ENCODE data around the gene CYTH1.

CYTH1 gene

DNA sequence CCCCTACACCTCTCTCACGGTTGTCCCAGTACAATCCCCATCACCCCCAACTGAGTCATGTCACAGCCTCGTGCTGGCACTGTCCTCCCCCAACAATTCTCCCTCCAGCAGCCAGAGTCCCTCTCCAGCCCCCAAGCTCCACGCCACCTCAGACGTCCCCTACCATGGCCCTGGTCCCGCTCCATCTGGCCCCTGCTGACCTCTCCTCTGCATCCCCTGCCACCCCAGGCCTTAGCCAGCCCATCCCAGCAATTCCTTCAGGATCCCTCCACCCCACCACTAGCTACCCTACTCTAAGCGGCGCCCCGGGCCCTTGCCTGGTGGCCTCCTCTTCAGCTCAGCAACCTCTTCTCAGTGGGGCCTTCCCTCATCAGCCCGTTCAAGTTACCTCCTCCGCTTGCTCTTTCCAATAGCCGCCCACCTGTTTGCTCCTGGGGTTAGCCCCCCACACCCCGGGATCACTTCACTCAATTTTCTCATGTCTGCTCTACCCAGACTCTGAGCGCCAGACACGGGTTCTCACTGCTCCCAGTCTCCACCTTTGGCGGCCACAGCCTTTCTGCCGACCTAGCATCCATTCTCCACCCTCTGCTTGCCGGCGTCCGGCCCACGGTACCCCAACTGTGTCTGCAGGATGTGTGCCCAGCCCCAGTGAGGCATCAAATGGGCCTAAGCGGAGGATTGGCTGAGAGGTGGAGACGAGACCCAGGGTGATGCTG lies 112.7 kb downstream of the CYTH1 start:
- DNase-seq (ENCODE audit: low read depth), result no peak

DNA sequence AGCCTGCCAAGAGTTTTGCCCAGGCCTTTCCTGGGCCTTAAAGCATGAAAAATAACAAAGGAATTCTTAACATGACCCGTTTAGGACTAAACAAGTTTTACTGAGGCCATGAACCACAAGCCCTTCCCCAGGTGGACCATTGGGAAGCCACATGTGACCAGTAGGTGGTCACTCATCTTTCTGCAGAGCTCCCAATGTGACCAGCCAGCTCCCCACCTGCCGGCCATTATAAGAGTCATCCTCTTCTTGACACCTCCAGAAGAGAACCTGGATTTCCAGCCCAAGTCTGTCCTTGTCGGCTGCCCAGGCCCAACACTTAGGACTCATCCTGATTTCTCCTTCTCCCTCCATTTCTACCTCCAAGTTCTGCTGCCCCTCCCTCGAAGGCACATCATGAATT lies 113.2 kb downstream of the CYTH1 start:
- DNase-seq (ENCODE audit: low read depth), result no peak

DNA sequence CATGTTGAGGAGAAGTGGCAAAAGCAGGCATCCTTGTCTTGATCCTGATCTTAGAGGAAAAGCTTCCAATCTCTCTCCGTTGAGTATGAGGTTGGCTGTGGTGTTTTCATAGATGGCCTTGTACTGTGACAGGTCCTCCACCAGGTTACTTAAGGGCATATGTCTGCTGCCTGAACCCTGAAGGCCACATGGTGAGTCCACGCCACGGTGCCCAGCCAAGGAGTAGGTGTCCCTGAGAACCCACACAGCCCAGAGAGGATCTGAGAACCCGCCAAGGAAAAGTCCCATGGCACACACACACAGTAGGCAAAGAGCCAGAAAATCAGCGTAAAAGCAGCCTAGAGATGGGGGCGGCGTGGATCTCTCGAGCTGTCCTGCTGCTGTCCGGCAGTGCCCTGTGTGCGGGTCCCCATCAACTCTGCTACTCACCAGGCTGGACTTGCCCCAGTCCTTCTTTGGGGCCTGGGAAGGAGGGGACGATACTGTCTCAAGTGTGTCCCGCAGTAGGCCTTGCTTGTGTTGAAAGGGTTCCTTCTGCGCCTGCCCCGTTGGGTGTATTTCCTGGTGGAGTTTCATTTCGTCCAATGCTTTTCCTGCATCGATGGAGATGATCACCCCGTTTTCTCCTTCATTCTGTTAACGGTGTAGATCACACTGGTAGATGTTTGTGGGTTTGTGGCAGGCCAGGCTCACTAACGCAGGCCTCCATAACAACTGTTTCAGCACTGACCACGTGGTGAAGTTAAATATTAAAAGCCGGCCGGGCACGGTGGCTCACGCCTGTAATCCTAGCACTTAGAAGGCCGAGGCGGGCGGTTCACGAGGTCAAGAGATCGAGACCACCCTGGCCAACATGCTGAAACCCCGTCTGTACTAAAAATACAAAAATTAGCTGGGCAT lies 114.1 kb downstream of the CYTH1 start:
- no peak for DNase-seq (ENCODE audit: low read depth)

- DNase-seq (ENCODE audit: low read depth), result no peak
Measured at GRCh38 chr17:78667091-78667490, 115.0 kb downstream of the CYTH1 start.

- DNase-seq (ENCODE audit: low read depth), result peak; percentile 7
Measured at GRCh38 chr17:78665952-78666920, 115.8 kb downstream of the CYTH1 start.

DNA sequence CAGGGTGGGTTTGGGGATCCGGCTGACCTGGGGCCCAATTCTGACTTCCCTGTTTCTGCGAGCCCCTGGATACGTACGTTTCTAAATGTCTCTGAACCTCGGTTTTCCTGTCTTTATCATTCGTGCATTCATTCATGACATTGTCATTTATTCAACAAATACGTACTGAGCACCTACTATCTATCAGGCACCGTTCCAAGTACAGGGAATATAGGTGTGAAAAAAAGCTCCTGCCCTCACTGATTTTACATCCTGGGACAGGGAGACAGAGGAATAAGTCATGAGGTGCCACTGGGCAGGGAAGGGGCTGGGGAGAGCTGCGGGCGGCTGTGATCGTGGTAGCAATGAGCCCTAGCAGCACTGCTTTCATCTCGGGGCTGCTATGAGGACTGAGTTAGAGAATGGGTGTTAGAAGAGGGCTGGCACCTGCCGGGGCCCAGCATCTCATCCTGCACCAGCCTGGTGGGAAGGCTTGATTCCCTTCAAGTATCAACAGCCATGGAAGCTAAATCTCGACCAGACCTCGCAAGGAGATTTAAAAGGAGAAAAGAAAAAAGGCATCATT lies 116.6 kb downstream of the CYTH1 start:
- DNase-seq (ENCODE audit: low read depth), result no peak

- no peak for DNase-seq (ENCODE audit: low read depth)
Measured at GRCh38 chr17:78664476-78665386, 117.3 kb downstream of the CYTH1 start.

GRCh38 chr17:78661093-78661770 lies 120.8 kb downstream of the CYTH1 start:
- DNase-seq (ENCODE audit: low read depth), result no peak

DNA sequence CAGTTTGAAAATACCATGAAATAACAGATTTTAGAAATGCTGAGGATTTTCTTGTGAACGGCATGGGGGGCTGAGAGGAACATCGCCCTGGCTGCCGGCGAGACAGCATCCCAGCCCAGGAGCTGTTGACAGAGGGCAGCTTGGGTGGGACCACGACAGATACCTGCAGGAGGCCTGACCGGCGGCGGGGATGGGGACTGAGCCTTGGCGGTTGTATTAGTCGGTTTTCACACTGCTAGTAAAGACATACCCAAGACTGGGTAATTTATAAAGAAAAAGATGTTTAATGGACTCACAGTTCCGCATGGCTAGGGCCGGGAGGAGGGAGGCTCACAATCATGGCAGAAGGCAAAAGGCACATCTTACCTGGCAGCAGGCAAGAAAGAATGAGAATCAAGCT lies 122.5 kb downstream of the CYTH1 start:
- no peak for DNase-seq (ENCODE audit: low read depth)

DNA sequence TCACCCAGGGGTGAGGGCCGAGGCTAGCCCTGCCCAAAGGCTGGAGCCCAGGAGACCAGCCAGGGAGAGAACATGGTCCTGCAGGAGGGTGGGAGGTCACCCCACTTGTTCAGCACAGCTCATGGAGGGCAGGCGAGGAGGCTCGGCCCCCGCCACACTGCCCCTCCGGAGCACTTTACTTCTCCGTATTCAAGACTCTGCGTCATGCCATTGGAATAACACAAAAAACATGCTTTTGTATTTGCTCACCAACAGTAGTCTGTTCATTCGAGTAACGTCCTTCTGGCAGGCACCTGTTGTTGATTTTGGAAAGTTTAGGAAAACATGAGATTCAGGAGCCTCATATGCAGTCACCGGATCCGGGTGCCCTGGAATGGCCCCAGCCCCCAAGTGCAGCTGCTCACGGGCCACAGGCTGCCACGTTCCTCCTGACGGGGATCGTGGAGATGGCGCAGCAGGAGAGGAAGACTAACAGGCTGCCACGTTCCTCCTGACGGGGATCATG lies 123.7 kb downstream of the CYTH1 start:
- no peak for DNase-seq (ENCODE audit: low read depth)

GRCh38 chr17:78655251-78655940 lies 126.7 kb downstream of the CYTH1 start:
- DNase-seq (ENCODE audit: low read depth), result no peak

DNA sequence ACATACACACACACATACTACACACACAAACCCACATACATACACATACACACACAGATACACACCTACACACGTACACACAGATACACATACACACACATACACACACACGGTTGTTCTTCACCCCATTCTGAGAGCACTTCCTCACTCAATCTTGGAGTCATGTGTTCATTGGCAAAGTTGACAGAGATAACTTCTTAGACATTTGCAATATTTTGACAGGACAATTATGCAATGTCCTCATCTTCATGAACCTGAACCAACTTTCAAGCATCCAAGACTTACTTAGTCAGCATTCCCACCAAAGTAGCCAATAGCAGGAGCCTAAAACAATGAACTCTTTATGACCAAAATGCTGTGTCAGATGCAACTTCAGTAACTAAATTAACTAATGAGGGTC lies 127.7 kb downstream of the CYTH1 start:
- no peak for DNase-seq (ENCODE audit: low read depth)

- no peak for DNase-seq (ENCODE audit: low read depth)
Measured at GRCh38 chr17:78653382-78653781, 128.7 kb downstream of the CYTH1 start.

GRCh38 chr17:78652913-78653312 lies 129.2 kb downstream of the CYTH1 start:
- DNase-seq (ENCODE audit: low read depth), result no peak

DNA sequence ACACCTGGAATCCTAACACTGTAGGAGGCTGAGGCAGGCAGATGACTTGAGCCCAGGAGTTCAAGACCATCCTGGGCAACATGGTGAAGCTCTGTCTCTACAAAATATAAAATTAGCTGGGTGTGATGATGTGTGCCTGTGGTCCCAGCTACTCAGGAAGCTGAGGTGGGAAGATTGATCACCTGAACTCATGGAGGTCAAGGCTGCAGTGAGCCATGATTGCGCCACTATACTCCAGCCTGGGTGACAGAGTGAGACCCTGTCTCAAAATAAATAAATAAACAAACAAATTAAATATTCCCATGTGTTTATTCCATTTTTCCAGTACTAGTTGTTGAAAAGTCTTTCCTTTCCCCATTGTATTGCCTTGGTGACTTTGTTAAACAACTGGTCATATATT lies 130.0 kb downstream of the CYTH1 start:
- DNase-seq (ENCODE audit: low read depth), result no peak

DNA sequence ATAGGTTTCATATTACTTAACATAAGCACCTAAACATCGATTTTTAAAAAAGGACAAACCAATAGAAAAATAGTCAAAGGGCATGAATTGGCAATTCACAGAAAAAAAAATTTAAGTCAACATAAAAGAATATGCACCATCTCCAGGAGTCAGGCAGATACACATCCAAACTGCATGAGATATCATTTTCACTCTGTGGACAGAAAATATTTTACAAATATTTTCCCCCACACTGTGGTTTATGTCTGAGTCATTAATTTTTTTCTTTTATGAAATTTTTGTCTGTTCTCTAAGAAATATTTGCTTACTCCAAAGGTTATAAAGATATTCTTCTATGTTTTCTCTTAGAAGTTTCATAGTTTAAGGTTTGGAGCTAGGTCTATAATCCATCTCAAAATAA lies 130.5 kb downstream of the CYTH1 start:
- DNase-seq (ENCODE audit: low read depth), result no peak

DNA sequence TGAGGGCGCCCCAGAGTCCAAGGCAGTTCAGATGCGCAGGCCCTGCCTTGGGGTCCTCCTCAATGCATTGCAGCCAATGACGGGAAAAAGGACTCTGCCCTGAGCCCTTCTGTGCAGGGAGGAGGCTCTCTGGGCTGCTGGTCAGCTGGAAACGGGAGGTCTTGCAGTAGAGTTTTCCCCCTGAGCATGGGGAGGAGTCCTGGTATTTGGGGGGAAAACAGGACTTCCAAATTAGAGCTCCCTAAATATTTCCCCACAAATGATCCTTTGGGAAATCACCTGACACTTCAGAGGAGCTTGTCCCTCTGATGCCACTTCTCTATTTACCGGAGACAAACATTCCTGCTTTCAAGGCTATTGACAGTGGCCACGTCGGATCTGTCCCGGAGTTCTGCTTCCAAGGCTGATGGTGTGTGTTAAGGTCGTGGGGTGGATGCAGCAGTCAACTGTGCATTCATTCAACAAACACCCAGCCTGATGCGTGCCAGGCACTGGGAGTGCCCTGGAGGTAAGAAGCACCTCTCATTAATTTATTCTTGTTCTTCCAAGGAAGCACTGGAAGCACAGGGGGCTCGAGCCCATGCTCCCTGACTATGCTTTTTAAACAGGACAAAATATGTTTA lies 131.9 kb downstream of the CYTH1 start:
- DNase-seq (ENCODE audit: low read depth), result no peak

DNA sequence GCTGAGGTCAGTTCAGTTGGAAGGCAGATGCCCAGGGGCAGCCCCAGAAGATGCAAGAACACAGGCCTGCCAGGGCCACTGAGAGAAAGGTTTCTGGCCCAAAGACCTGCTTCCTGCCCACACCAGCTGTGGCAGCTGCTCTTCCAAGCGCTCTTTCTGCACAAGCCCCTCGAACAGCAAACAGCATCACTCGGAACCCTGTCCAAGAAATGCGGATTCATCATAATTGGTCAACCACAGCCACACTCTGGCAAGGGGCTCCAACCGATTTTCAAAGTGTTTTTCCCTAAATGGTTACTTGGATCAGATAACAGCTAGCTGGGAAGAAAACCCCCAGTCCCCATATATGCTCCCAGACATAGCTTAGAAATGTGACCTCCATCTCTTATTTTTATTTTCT lies 133.8 kb downstream of the CYTH1 start:
- DNase-seq (ENCODE audit: low read depth), result no peak

DNA sequence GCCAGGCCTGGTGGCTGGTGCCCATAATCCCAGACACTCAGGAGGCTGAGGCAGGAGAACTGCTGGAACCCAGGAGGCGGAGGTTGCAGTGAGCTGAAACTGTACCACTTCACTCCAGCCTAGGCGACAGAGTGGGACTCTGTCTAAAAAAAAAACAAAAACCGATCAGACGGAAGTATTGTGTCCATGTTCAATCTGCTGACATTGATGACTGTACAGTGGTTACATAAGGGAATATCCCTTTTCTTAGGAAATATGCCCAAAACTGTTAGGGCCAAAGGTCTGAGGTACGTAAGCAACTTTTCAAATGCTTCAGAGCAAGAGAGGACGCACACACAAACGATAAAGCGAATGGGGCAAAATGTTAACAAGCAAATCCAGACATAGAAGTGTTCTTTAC lies 135.0 kb downstream of the CYTH1 start:
- no peak for DNase-seq (ENCODE audit: low read depth)
